ENCODE data around the gene REPIN1.

Gene REPIN1

DNA sequence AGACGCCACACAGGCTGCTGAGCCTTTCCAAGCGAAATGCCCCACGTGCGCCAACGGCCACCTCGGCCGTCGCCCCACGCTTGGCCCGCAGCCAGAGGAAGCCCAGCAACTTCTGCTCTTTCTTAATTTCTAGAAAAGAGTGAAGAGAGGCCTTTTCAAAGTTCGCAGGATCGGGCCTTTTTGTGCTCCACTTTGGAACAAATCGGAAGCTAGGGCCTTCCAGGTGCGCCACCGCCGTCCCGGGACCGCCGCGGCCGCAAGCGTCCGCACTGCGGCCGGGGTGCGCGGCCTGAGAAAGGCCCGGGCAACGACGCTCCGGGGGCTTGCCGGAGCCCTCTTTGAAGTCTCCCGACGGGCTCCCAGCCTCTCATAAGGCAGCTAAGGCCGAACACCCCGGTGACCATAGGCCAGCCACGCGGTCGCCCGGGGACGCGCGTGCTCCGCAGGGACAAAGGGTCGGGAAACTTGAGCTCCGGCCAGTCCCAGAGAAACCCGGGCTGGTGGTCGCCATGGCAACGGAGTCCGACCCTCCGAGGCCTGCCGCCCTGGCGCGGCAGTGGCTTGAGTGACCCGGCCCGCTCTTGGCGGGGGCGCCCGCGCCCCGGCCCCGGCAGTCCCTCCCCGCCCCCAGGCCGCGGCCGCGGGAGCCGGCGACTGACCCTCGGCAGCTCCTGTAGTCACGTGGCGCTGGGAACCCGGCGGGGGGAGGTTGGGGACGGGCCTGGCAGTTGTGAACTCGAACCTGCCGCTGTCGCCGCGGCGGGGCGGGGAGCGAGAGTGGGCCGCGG is at the start of gene REPIN1:
TSS of gene REPIN1 (plus strand) at position 727 of the 788 bp plus-strand sequence. CDS start 890 bp downstream, outside the sequence.
- no peaks in the 10 kb centered on the region for H3K9me3 ChIP-seq
- DNase-seq (ENCODE audit: low spot score in 2 of 2), result peak; percentile 69 to 91
- peak within 1 kb of the TSS; percentile 72 for H3K4me3 ChIP-seq
- H3K27me3 ChIP-seq (ENCODE audit: low read depth), result no peaks in the 10 kb centered on the region
- in situ Hi-C loops (cut with MboI; ENCODE audit: low sequenced_read_pairs), result no loop called here
- H3K4me1 ChIP-seq, result peaks cover 18% of the 10 kb centered on the region
- peaks cover 39% of the 10 kb centered on the region for H3K36me3 ChIP-seq (replicated peaks)

DNA sequence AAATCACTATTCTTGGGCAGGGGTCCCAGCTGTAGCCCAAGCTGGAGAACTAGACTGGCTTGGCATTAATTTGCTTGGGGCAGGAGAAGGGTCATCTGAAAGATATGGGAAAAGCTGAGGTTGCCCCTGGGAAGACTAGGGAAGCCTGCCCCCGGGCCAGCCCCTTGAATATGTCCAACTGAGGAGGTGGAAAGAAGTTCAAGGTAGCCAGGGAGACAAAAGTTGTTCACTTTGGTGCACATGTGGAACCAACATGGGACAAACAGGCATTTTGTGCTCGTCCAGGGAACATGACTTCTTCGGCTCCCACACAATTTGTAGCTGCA is 46.9 kb upstream of the REPIN1 start:
- Histone ChIP-seq H3K4me3 (no peak overlapping the region), H3K27me3 (ENCODE audit: low read depth) (no peaks in the 10 kb centered on the region), H3K9me3 (no peaks in the 10 kb centered on the region), H3K36me3 (replicated peaks) (no peaks in the 10 kb centered on the region), H3K4me1 (no peaks in the 10 kb centered on the region)
- no peak for DNase-seq (ENCODE audit: low spot score in 2 of 2)
- in situ Hi-C loops (cut with MboI; ENCODE audit: low sequenced_read_pairs), result no loop called here

DNA sequence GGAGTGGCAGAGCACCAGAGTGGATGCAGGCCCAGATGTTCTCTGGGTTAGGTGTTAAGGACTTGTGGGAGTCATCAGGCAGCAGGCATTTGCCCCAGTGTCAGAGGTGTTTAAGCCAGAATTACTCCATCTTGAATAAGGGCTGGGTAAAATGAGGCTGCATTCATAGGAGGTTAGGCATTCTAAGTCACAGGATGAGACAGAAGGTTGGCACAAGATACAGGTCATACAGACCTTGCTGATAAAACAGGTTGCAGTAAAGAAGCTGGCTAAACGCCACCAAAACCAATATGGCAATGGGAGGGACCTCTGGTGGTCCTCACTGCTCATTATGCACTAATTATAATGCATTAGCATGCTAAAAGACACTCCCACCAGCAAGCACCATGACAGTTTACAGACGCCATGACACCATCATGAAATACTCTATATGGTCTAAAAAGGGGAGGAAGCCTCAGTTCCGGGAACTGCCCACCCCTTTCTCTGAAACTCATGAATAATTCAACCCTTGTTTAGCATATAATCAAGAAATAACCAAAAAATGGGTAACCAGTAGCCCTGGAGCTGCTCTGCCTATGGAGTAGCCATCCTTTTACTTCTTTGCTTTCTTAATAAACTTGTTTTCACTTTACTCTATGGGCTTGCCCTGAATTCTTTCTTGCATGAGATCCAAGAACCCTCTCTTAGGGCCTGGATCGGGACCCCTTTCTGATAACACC is 46.3 kb upstream of the REPIN1 start:
- H3K4me3 ChIP-seq, result no peak overlapping the region
- no peaks in the 10 kb centered on the region for H3K9me3 ChIP-seq
- no peaks in the 10 kb centered on the region for H3K36me3 ChIP-seq (replicated peaks)
- no peaks in the 10 kb centered on the region for H3K4me1 ChIP-seq
- in situ Hi-C loops (cut with MboI; ENCODE audit: low sequenced_read_pairs), result no loop called here
- DNase-seq (ENCODE audit: low spot score in 2 of 2), result no peak
- no peaks in the 10 kb centered on the region for H3K27me3 ChIP-seq (ENCODE audit: low read depth)

DNA sequence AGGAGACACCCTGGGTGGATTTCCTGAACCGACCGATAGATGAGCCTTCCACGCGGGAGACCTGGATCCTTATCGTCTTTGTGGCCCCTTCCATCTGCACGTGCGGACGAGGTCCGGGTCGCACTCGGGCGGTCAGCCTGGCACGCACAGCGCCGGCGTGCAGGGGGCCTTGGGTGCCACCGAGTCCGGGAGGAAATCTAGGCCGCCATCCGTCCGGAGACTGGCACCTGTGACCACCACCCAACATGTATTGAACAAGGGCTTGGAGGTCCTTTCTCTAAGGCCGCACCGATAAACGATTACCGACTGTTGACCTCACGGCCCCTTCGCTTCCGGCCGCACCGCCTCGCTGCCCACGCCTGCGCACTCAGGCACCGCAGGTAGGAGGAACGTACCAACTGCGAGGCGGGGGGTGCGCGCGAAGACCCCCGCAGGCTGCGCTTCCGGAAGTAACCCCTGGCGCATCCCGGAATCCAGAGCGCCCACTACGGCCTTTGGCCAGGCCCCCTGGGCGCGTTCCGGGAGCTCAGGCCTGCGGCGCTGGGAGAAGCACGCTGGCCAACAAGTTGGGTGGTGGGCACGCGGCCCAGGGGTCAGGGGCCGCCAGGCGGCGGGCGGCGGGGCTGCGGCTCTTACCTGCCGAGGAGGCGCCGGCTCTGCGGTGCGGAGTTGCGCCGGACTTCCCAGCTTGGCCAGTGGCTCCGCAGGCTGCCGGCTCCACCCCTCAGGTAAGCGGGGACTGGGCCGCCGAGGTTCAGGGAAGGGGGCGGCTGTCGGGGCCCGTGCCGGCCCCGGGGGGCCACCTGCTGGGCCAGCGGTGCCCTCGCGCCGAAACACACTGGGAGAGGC is 45.6 kb upstream of the REPIN1 start, which contains the start of the genes ACTR3C and LRRC61:
TSS of gene ACTR3C (minus strand) at position 713 of the 849 bp plus-strand sequence. CDS start 28,249 bp downstream, outside the sequence.
TSS of gene LRRC61 (plus strand) at position 523 of the 849 bp plus-strand sequence. CDS start 13,507 bp downstream, outside the sequence.
- in situ Hi-C loops (cut with MboI; ENCODE audit: low sequenced_read_pairs), result no loop called here
- no peak for DNase-seq (ENCODE audit: low spot score in 2 of 2)
- no peaks in the 10 kb centered on the region for H3K4me1 ChIP-seq

DNA sequence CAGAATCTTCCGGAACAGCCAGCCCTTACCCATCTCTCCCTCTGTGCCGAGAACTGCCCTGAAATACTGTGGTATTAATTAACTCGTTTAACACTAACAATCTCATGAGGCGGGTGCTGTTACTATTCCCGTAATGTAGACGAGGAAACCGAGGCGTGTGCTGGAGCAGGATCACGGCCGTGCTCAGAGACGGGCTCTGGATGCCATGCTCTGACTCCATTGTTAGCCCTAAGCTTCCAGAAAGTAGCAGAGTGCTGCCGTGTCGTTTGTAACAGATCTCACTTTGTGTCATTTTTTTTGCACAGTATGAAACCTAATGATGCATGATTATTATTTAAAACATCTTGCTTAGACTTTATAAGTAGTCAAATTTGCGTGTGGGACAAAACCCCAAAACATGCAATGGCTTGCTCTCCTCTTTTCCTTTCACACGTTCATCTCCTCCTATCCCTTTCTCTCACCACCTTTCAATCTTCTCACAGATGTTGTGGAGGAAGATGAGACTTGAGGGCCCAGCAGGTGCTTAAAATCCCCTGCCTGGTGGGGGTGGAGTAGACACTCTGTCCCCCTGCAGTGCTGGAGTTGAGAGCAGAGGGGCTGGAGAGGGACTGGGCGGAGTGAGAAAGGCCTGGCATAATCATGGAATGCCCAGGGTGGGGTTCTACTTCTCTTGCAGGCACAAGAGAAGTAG is 44.8 kb upstream of the REPIN1 start:
- DNase-seq (ENCODE audit: low spot score in 2 of 2), result no peak
- Histone ChIP-seq H3K27me3 (ENCODE audit: low read depth) (no peaks in the 10 kb centered on the region), H3K9me3 (no peaks in the 10 kb centered on the region), H3K36me3 (replicated peaks) (no peaks in the 10 kb centered on the region), H3K4me3 (no peak overlapping the region), H3K4me1 (no peaks in the 10 kb centered on the region)
- in situ Hi-C loops (cut with MboI; ENCODE audit: low sequenced_read_pairs), result no loop called here

More for the DNA sequence above, 45.6 kb upstream of the REPIN1 start, which contains the start of the genes ACTR3C and LRRC61:
- no peak within 1 kb of the TSS for H3K4me3 ChIP-seq
- H3K36me3 ChIP-seq (replicated peaks), result no peaks in the 10 kb centered on the region
- no peaks in the 10 kb centered on the region for H3K27me3 ChIP-seq (ENCODE audit: low read depth)
- no peaks in the 10 kb centered on the region for H3K9me3 ChIP-seq

DNA sequence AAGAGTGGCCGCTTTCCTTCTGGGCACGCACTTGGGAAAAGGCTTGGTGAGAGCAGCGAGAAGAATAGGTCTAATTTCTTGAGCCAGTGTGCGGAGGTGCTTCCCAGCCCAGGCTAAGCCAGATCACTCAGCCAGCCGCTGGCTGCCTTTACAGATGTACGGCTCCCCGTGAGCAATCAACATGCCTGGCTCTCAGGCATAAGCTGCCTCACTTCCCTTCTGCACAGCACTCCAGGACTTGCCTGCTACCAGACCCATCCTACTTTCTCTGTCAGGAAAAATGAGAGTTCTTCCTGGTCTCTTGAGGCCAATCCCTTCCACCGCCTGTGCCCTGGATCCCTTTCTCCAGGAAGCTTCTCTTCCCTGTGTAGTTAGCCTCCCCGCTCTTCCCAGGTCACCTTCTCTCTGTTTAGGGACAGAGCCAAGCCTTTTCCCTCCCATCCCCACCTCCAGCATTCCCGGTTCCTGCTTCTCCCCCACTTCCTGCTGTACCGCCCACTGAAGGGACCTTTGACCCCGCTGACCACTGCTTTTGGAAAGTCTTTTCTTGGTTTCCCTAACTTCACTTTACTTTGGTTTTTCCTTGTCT is 44.2 kb upstream of the REPIN1 start:
- no peaks in the 10 kb centered on the region for H3K27me3 ChIP-seq (ENCODE audit: low read depth)
- in situ Hi-C loops (cut with MboI; ENCODE audit: low sequenced_read_pairs), result no loop called here
- H3K4me1 ChIP-seq, result no peaks in the 10 kb centered on the region
- DNase-seq (ENCODE audit: low spot score in 2 of 2), result no peak
- H3K9me3 ChIP-seq, result no peaks in the 10 kb centered on the region
- H3K36me3 ChIP-seq (replicated peaks), result no peaks in the 10 kb centered on the region
- no peak overlapping the region for H3K4me3 ChIP-seq

DNA sequence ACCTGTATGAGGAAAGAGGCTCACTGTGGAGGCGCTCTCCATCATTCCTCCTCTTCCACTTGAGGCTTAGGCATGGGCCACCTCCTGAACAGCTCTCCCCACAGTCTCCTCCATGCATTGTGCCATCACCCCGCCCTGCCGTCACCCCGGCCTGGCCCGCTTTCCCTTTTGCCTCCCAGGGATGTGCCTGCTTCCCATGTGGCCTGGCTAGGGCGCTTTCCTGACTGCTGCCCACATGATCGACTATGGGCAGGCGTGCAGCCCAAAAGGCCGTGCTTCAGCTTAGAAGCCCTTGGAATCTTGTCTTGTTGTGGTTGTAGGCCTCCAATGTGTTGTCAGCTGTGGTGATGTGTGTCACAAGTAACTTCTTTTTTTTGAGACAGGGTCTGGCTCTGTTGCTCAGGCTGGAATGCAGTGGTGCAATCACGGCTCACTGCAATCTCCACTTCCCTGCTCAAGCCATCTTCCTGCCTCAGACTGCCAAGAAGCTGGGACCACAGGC is 43.5 kb upstream of the REPIN1 start:
- H3K4me3 ChIP-seq, result no peak overlapping the region
- no peaks in the 10 kb centered on the region for H3K36me3 ChIP-seq (replicated peaks)
- in situ Hi-C loops (cut with MboI; ENCODE audit: low sequenced_read_pairs), result no loop called here
- no peaks in the 10 kb centered on the region for H3K27me3 ChIP-seq (ENCODE audit: low read depth)
- DNase-seq (ENCODE audit: low spot score in 2 of 2), result no peak
- no peaks in the 10 kb centered on the region for H3K9me3 ChIP-seq
- H3K4me1 ChIP-seq, result no peaks in the 10 kb centered on the region

DNA sequence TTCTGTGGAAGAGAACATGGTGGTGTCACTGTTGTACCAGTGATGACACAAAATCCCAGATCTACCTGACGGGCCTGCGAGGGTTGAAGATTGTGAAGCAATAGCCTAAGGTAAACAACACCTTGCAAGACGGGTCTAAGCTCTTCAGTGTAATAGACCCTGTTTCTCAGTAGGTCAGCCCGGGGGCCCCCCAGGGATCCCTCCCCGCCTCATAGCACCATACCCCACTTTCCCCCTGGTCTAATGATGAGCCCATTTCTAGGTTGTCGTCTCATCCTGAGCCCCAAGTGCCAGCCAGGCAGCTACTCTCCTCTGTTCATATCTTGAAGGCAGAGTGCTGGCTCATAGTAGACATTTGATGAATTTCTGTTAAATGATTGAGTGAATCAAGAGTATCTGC is 42.7 kb upstream of the REPIN1 start:
- Histone ChIP-seq H3K36me3 (replicated peaks) (no peaks in the 10 kb centered on the region), H3K27me3 (ENCODE audit: low read depth) (no peaks in the 10 kb centered on the region), H3K4me3 (no peak overlapping the region), H3K4me1 (no peaks in the 10 kb centered on the region), H3K9me3 (no peaks in the 10 kb centered on the region)
- in situ Hi-C loops (cut with MboI; ENCODE audit: low sequenced_read_pairs), result no loop called here
- no peak for DNase-seq (ENCODE audit: low spot score in 2 of 2)

DNA sequence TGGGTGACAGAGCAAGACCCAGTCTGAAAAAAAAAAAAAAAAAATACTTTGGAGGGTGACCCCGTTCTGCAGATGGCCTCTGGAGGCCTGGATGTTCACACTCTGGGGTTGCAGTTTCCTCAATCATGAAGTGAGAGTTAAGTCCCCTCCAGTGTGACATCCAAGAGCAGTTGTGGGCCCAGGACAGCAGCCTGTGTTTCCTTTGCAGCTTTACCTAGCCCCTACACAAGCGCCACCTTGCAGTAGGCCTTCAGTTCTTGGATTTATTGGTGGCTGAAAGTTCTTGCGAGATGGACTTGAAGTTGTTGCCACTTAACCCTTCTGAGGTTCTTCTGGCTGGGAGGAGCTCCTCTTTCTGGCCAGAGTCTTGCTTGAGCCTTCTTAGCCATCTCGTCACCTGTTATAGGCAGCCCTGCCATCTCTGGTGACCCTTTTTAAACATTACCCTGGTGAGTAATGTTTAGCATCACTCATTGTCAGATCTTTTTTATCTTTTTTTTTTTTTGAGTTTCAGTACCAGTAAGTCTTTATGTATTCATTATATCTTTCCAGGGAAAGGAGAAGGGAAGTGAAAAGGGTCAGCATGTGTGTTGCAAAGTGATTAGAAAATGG is 41.9 kb upstream of the REPIN1 start:
- Histone ChIP-seq H3K36me3 (replicated peaks) (no peaks in the 10 kb centered on the region), H3K9me3 (no peaks in the 10 kb centered on the region), H3K4me1 (no peaks in the 10 kb centered on the region), H3K4me3 (no peak overlapping the region), H3K27me3 (ENCODE audit: low read depth) (no peaks in the 10 kb centered on the region)
- in situ Hi-C loops (cut with MboI; ENCODE audit: low sequenced_read_pairs), result no loop called here
- DNase-seq (ENCODE audit: low spot score in 2 of 2), result no peak

DNA sequence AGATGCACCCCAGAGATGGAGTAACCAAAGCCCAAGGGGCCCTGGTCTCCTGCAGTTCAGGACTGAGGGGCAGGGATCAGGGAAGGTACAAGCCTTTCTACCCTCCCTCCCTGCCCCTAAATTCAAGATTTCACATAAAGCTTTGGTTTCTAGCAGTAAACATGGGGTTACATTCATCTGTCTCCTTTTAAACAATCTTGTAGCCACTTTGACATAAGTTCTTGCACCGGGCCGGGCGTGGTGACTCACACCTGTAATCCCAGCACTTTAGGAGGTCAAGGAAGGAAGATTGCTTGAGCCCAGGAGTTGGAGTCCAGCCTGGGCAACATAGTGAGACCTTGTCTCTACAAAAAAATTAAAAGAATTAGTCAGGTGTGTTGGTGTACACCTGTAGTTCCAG is 41.3 kb upstream of the REPIN1 start:
- H3K36me3 ChIP-seq (replicated peaks), result no peaks in the 10 kb centered on the region
- no peaks in the 10 kb centered on the region for H3K27me3 ChIP-seq (ENCODE audit: low read depth)
- no peak overlapping the region for H3K4me3 ChIP-seq
- no peaks in the 10 kb centered on the region for H3K9me3 ChIP-seq
- H3K4me1 ChIP-seq, result no peaks in the 10 kb centered on the region
- in situ Hi-C loops (cut with MboI; ENCODE audit: low sequenced_read_pairs), result no loop called here
- DNase-seq (ENCODE audit: low spot score in 2 of 2), result no peak

DNA sequence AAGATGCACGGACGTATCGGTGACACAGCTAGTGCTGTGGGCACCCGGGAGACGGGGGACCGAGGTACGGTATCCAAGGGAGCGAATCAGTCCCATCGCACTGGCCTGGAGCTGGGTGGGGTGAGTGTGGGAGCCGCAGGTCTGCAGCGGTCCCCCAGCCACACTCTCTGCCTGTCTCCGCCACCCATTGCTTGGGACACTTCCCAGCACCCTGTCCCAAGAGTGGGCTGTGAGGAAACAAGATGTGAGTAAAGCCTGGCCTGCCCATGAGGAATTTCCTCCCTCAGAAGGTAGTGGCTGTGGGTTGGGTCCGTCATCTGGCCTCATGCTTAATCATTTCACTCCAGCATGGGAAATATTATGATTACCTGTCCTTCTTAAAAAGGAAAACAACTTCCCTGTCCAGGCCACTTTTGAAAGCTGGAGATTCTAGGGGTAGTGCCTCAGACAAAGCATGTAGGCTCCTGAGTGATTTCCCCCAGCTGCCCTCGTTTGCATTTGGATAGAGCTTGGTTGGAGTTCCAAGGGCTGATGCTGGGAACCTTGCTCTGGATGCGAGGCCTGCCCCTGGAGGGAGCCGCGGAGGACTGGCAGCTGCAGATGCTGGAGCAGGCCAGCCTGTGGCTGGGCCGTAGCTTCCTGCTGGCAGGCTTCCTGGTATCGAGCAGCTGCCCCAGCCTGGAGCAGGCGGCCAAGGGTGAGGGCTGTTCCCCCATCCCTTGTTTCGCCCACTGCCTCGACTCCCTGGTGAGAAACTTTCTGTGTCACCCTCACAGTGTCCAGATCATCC is 39.1 kb upstream of the REPIN1 start:
- DNase-seq (ENCODE audit: low spot score in 2 of 2), result no peak
- no peaks in the 10 kb centered on the region for H3K9me3 ChIP-seq
- in situ Hi-C loops (cut with MboI; ENCODE audit: low sequenced_read_pairs), result no loop called here
- H3K36me3 ChIP-seq (replicated peaks), result no peaks in the 10 kb centered on the region
- H3K27me3 ChIP-seq (ENCODE audit: low read depth), result no peaks in the 10 kb centered on the region
- no peak overlapping the region for H3K4me3 ChIP-seq
- no peaks in the 10 kb centered on the region for H3K4me1 ChIP-seq

Measured in HAP-1 (cell line).